Spleen (tissue), 11 donors: Measurements from ENCODE around the gene IL17D. TPM values are rescaled to one million over a fixed set of nuclear protein-coding genes. Genes with fewer than 3 reads are reported as not detected.

Source experiments
- DNase-seq: peaks from one replicate; pipeline ENCODE4 v3.0.0-alpha.2; 2020
- H3K27ac ChIP-seq, 8 donors: fragments of 200-600 bp; sonication (generic) in 7 of 8; 1 replicate in 4 of 8; 2 replicates in 4 of 8; pipeline versions ENCODE4 v1.5.0 to v1.8.0; 2016 to 2021; ENCODE audit warnings: inconsistent platforms in 4 of 8, mild to moderate bottlenecking in 4 of 8, moderate library complexity in 1 of 8
- H3K27me3 ChIP-seq, 7 donors: fragments of 200-600 bp; sonication (generic) in 6 of 7; replicated peaks in 1 of 7; 1 replicate in 4 of 7; 2 replicates in 3 of 7; pipeline versions ENCODE4 v1.5.0 to v1.8.0; 2016 to 2021; ENCODE audit warnings: inconsistent platforms in 3 of 7, mild to moderate bottlenecking in 1 of 7
- H3K36me3 ChIP-seq, 6 donors: fragments of 200-600 bp; sonication (generic) in 5 of 6; 1 replicate in 4 of 6; 2 replicates in 2 of 6; pipeline versions ENCODE4 v1.5.0 to v1.8.0; 2016 to 2021; ENCODE audit warnings: inconsistent platforms in 2 of 6
- H3K4me1 ChIP-seq, 6 donors: fragments of 200-600 bp; sonication (generic) in 5 of 6; 1 replicate in 3 of 6; 2 replicates in 3 of 6; pipeline versions ENCODE4 v1.5.0 to v1.8.0; 2016 to 2021; ENCODE audit warnings: inconsistent platforms in 3 of 6
- H3K4me3 ChIP-seq, 8 donors: fragments of 200-600 bp; sonication (generic) in 7 of 8; 1 replicate in 4 of 8; 2 replicates in 4 of 8; pipeline versions ENCODE4 v1.5.0 to v1.8.0; 2016 to 2021; ENCODE audit warnings: inconsistent platforms in 4 of 8, mild to moderate bottlenecking in 4 of 8, moderate library complexity in 2 of 8
- H3K9me3 ChIP-seq, 8 donors: fragments of 200-600 bp; sonication (generic) in 7 of 8; 1 replicate in 4 of 8; 2 replicates in 4 of 8; pipeline versions ENCODE4 v1.5.0 to v1.8.0; 2016 to 2021; ENCODE audit warnings: inconsistent platforms in 4 of 8
- CTCF ChIP-seq, 11 experiments: fragments of 200-600 bp in 7 of 11; fragments of 450-650 bp in 4 of 11; sonication (generic) in 4 of 11; IDR thresholded peaks in 8 of 11; conservative IDR thresholded peaks in 3 of 11; 1 replicate in 7 of 11; 2 replicates in 4 of 11; pipeline versions ENCODE4 v1.4.0 to v1.8.0; 2016 to 2021; ENCODE audit warnings: antibody characterized with exemption in 11 of 11, inconsistent platforms in 4 of 11, mild to moderate bottlenecking in 1 of 11
- POLR2A ChIP-seq, 3 donors: fragments of 450-650 bp; IDR thresholded peaks; one replicate each; pipeline ENCODE4 v1.5.1; 2017; ENCODE audit warnings: antibody characterized with exemption in 3 of 3, mild to moderate bottlenecking in 1 of 3
- POLR2AphosphoS5 ChIP-seq, 3 donors: sonication (generic); formaldehyde crosslinking; IDR thresholded peaks; one replicate each; pipeline ENCODE4 v1.5.1; 2017; ENCODE audit warnings: antibody characterized with exemption in 3 of 3
- WGBS, 5 donors: extraction: QIAGEN DNeasy Blood & Tissue Kit in 3 of 5; methylation state at CpG; one replicate each; pipeline versions ENCODE4 v1.1.5 to v1.1.7; 2013 to 2018; 5-methylcytosine and 5-hydroxymethylcytosine counted together
- intact Hi-C: fragments of 100-400 bp; cut with DNase I; formaldehyde crosslinking; loops from one replicate; pipeline ENCODE4 v1.15.0; 2023; ENCODE audit warnings: low total_unique reads
- polyA plus RNA-seq, 3 donors: library from polyadenylated mRNA; stranded (reverse); fragments of 200-250 nt; gene quantifications; one replicate each; pipeline ENCODE4 v1.2.1, GENCODE V29; 2013
- total RNA-seq, 7 donors: library from RNA; depleted of rRNA in 3 of 7; stranded (reverse); fragments of >200 nt in 3 of 7; fragmentation: NEBNext Ultra II Directional in 4 of 7; extraction: Animal tissue kit (Norgen Biotek cat#: 25700) in 4 of 7; gene quantifications; one replicate each; pipeline versions ENCODE4 v1.1.0 to v1.2.1, GENCODE V29; 2016 to 2021
- donor health status: healthy with polysubstance abuse.
- donor health status: DM: no; HTN: no; CAD: no; lungs with moderate emphysema.
- donor health status: DM: no; HTN: no; CAD: no.
- donor health status: Bipolar disorder and iron deficiency.
- donor health status: healthy.
- donor health status: DM: no; HTN: no; CAD: no.
- donor health status: DM: yes; HTN: yes; CAD: no.

The IL17D gene
- total and polyA plus RNA-seq, 10 donors = 0.15 to 0.68 (median 0.32) TPM; not detected in 3

DNA sequence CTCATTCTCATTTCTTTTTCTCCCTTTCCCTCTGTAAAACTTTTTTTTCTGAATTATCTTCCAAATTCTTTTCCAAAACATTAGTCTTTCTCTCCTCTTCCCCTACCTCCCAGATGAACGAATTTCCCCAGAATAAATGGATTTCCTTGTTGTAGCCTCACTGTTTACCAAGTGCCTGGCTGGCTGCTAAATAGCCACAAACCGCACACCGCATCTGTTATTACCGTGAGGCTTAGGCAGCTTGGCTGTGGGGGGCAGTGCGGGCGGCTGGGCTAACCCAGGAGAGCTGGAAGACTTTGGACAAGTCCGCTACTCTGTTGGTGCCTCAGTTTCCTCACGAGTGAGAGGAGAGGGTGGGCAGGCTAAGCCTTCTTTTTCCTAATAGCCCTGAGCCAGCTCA, 10.7 kb downstream of the IL17D start:
- Histone ChIP-seq H3K27me3 (peaks cover 0 to 15% (median 0%) of the 10 kb centered on the region in 7 donors), H3K36me3 (no peaks in the 10 kb centered on the region), H3K9me3 (no peaks in the 10 kb centered on the region), H3K27ac (no peak overlapping the region), H3K4me1 (peaks cover 5 to 16% (median 12%) of the 10 kb centered on the region in 6 donors), H3K4me3 (no peak overlapping the region)
- no peak for DNase-seq
- intact Hi-C loops = loop anchor here (5.0 to 10.0 kb wide), 3 partner anchors 61 to 211 kb away; partner anchors contain the start of gene EEF1AKMT1
- WGBS, 5 donors = 78 to 91% (median 87%) methylated on average over 8 of the region's 8 CpGs
- TF ChIP-seq CTCF (IDR thresholded peaks at IDR 0.05 in 8 of 11, conservative IDR thresholded peaks at IDR 0.05 in 3 of 11) (no peak), POLR2AphosphoS5 (IDR thresholded peaks at IDR 0.05) (no peak), POLR2A (IDR thresholded peaks at IDR 0.05) (no peak)

DNA sequence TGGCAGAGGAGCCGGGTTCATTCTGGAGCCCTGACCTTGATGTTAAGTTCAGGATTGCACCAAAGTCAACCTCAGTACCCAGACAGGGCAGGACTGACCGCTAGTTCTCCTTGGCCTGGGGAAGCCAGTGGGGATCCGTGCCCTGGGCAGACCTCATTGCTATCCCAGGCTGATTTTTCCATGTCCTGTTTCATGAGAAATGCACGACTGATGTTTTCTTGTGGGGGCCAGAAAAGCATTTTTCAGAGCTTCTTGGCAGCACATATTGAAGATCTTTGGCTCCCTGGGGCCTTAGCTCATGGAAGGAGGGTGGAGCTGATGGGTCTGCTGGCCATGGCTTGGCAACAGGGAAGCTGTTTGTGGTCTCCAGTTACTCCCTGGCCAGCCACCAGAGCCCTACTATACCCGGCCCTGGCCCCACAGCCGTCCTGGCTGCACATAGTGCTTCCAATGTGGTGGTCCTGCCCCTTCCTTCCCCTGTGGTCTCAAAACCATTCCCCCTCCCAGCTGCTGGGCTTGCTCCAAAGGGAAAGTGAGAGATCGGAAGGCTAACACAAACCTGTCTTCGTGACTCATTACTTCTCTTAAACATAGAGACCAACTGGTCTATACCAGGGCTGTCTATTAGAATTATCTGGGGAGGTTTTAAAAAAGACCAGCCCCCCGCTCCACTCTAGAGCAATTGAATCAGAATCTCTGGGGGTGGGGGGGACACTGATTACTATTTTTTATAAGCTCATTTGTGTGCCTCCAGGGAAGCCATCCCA, 11.2 kb downstream of the IL17D start:
- no peak for DNase-seq
- no peaks in the 10 kb centered on the region for H3K36me3 ChIP-seq
- no peak for TF ChIP-seq CTCF (IDR thresholded peaks at IDR 0.05 in 8 of 11, conservative IDR thresholded peaks at IDR 0.05 in 3 of 11)
- no peak for TF ChIP-seq POLR2A (IDR thresholded peaks at IDR 0.05)
- TF ChIP-seq POLR2AphosphoS5 (IDR thresholded peaks at IDR 0.05) = no peak

DNA sequence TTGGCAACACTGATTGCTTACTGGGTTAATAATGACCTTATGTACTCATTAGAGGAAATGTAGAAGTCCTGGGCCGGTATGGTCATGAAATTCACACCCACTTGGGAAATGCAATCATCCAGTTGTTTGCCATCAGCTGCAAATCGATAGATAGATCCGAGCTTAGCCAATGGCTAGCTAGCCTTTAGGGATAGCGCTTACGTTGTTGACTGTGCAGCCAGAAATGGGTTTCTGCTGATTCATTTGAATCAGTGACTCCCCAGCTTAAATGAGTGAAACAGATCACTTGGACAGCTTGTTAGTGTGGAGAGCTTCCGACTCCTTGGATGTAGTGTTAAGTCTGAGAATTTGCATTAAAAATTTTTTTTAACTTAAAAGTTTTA, 11.8 kb downstream of the IL17D start:
- intact Hi-C loops = loop anchor here (10.0 kb wide), 2 partner anchors 59 to 209 kb away; partner anchors contain the start of gene EEF1AKMT1
- 85 to 95% (median 86%) methylated on average over 6 of the region's 6 CpGs for WGBS, 5 donors
- Histone ChIP-seq H3K27me3 (peaks cover 0 to 26% (median under 1%) of the 10 kb centered on the region in 7 donors), H3K9me3 (no peaks in the 10 kb centered on the region), H3K4me1 (peaks cover 5 to 16% (median 12%) of the 10 kb centered on the region in 6 donors), H3K36me3 (no peaks in the 10 kb centered on the region), H3K27ac (no peak overlapping the region), H3K4me3 (no peak overlapping the region)
- DNase-seq = no peak
- TF ChIP-seq CTCF (IDR thresholded peaks at IDR 0.05 in 8 of 11, conservative IDR thresholded peaks at IDR 0.05 in 3 of 11) (no peak), POLR2AphosphoS5 (IDR thresholded peaks at IDR 0.05) (no peak), POLR2A (IDR thresholded peaks at IDR 0.05) (no peak)

More for the DNA sequence above, 11.2 kb downstream of the IL17D start:
- no peaks in the 10 kb centered on the region for H3K9me3 ChIP-seq
- intact Hi-C loops = loop anchor here (5.0 to 10.0 kb wide), 3 partner anchors 60 to 210 kb away; partner anchors contain the start of gene EEF1AKMT1
- H3K27ac ChIP-seq = no peak overlapping the region
- peaks cover 5 to 16% (median 12%) of the 10 kb centered on the region in 6 donors for H3K4me1 ChIP-seq
- WGBS, 5 donors = 66 to 85% (median 71%) methylated on average over 9 of the region's 9 CpGs
- H3K27me3 ChIP-seq = peaks cover 0 to 21% (median 0%) of the 10 kb centered on the region in 7 donors
- H3K4me3 ChIP-seq = no peak overlapping the region

GRCh38 chr13:20716951-20717350, 13.5 kb downstream of the IL17D start:
- Histone ChIP-seq H3K4me1 (peaks cover 8 to 28% (median 21%) of the 10 kb centered on the region in 6 donors), H3K36me3 (no peaks in the 10 kb centered on the region), H3K9me3 (no peaks in the 10 kb centered on the region), H3K27ac (no peak overlapping the region), H3K4me3 (no peak overlapping the region), H3K27me3 (peaks cover 0 to 43% (median 16%) of the 10 kb centered on the region in 7 donors)
- TF ChIP-seq CTCF (IDR thresholded peaks at IDR 0.05 in 8 of 11, conservative IDR thresholded peaks at IDR 0.05 in 3 of 11) (no peak), POLR2AphosphoS5 (IDR thresholded peaks at IDR 0.05) (no peak), POLR2A (IDR thresholded peaks at IDR 0.05) (no peak)
- DNase-seq = no peak
- 84 to 89% (median 88%) methylated on average over 15 of the region's 15 CpGs for WGBS, 5 donors
- intact Hi-C loops = loop anchor here (10.0 kb wide), 2 partner anchors 58 to 208 kb away; partner anchors contain the start of gene EEF1AKMT1
